ENCODE results near the gene DLX4.
A peak's percentile ranks its signal among the peaks of the same experiment; 100 is the strongest.

Gene DLX4

GRCh38 chr17:49970498-49970897 is 1.5 kb downstream of the DLX4 start:
- no peak for DNase-seq

- DNase-seq, result no peak
These were observed 2.3 kb downstream of the DLX4 start for GRCh38 chr17:49971199-49971847.

GRCh38 chr17:49971848-49972485 is 3.0 kb downstream of the DLX4 start:
- no peak for DNase-seq

- no peak for DNase-seq
These were observed 3.7 kb downstream of the DLX4 start for GRCh38 chr17:49972486-49973270.

- no peak for DNase-seq
These were observed 4.3 kb downstream of the DLX4 start for GRCh38 chr17:49973271-49973615.

GRCh38 chr17:49975531-49975930 is 6.5 kb downstream of the DLX4 start:
- no peak for DNase-seq

- peak; percentile 30 for DNase-seq
These were observed 7.3 kb downstream of the DLX4 start for GRCh38 chr17:49976163-49976827.

- no peak for DNase-seq
These were observed 7.8 kb downstream of the DLX4 start for GRCh38 chr17:49976828-49977202.

- no peak for DNase-seq
These were observed 8.7 kb downstream of the DLX4 start for GRCh38 chr17:49977463-49978389.

- DNase-seq, result no peak
These were observed 9.5 kb downstream of the DLX4 start for GRCh38 chr17:49978501-49978900.

- no peak for DNase-seq
These were observed 10.9 kb downstream of the DLX4 start for GRCh38 chr17:49979748-49980479.

GRCh38 chr17:49980703-49981197 is 11.8 kb downstream of the DLX4 start:
- no peak for DNase-seq

- DNase-seq, result no peak
These were observed 15.3 kb downstream of the DLX4 start for GRCh38 chr17:49984283-49984682.

- no peak for DNase-seq
These were observed 15.8 kb downstream of the DLX4 start for GRCh38 chr17:49984776-49985175.

- no peak for DNase-seq
These were observed 16.5 kb downstream of the DLX4 start for GRCh38 chr17:49985310-49985990.

- no peak for DNase-seq
These were observed 17.7 kb downstream of the DLX4 start for GRCh38 chr17:49986396-49987289.

GRCh38 chr17:49987290-49987585 is 18.2 kb downstream of the DLX4 start:
- no peak for DNase-seq

GRCh38 chr17:49987681-49988441 is 18.9 kb downstream of the DLX4 start:
- DNase-seq, result no peak

- DNase-seq, result no peak
These were observed 20.5 kb downstream of the DLX4 start for GRCh38 chr17:49989518-49989880.

Data from hematopoietic multipotent progenitor cell treated with erythropoietin and hydrocortisone succinate and interleukin-3 and kit ligand, for 6 days (in vitro differentiated cells).